Measurements from ENCODE around the gene KAT5.

GRCh38 chr11:65719871-65720210 lies 7.8 kb downstream of the KAT5 start:
- TF ChIP-seq, protein P1, sequence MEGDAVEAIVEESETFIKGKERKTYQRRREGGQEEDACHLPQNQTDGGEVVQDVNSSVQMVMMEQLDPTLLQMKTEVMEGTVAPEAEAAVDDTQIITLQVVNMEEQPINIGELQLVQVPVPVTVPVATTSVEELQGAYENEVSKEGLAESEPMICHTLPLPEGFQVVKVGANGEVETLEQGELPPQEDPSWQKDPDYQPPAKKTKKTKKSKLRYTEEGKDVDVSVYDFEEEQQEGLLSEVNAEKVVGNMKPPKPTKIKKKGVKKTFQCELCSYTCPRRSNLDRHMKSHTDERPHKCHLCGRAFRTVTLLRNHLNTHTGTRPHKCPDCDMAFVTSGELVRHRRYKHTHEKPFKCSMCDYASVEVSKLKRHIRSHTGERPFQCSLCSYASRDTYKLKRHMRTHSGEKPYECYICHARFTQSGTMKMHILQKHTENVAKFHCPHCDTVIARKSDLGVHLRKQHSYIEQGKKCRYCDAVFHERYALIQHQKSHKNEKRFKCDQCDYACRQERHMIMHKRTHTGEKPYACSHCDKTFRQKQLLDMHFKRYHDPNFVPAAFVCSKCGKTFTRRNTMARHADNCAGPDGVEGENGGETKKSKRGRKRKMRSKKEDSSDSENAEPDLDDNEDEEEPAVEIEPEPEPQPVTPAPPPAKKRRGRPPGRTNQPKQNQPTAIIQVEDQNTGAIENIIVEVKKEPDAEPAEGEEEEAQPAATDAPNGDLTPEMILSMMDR (IDR thresholded peaks at IDR 0.05; ENCODE audit: low read depth, low read length) = no peak; the same call in 1 of the 2 replicates
- no peak for TF ChIP-seq EZH2phosphoT487 (IDR thresholded peaks at IDR 0.05; ENCODE audit: low read depth)
